ENCODE results near the gene PPIP5K2. TPM values are rescaled to one million over a fixed set of nuclear protein-coding genes. Genes with fewer than 3 reads are reported as not detected.

Gene PPIP5K2
- total RNA-seq, 1 donor from 2014 or later = 38.6 TPM

DNA sequence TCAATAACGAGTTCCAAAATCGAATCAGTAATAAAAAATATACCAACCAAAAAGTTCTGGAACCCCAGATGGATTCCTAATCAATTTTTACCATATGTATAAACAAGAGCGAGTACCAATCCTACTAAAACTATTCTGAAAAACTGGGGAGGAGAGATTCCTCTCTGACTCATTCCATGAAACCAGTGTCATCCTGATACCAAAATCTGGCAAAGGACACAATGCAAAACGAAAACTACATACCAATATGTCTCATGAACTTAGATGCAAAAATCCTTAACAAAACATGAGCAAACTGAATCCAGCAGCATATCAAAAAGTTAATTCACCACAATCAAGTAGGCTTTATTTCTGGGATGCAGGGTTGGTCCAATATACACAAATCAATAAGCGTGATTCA lies 108.0 kb downstream of the PPIP5K2 start:
- Histone ChIP-seq H3K27me3 (ENCODE audit: control insufficient read depth in 3 of 3, insufficient read depth in 3 of 3, low read length in 3 of 3) (no peaks in the 10 kb centered on the region), H3K9ac (ENCODE audit: low read depth in 1 of 3, low read length in 3 of 3) (no peak overlapping the region), H3K36me3 (ENCODE audit: control insufficient read depth in 3 of 3, insufficient read depth in 3 of 3, low read length in 3 of 3) (no peaks in the 10 kb centered on the region), H3K4me3 (ENCODE audit: low read length in 3 of 3) (no peak overlapping the region), H3K27ac (ENCODE audit: low read depth, low read length) (no peak overlapping the region), H3K4me1 (ENCODE audit: control insufficient read depth in 3 of 3, insufficient read depth in 3 of 3, low read length in 3 of 3) (no peaks in the 10 kb centered on the region), H3K9me3 (ENCODE audit: control insufficient read depth in 3 of 3, low read length in 3 of 3) (no peaks in the 10 kb centered on the region)

- no peaks in the 10 kb centered on the region for H3K9me3 ChIP-seq (ENCODE audit: control insufficient read depth in 3 of 3, low read length in 3 of 3)
- H3K27ac ChIP-seq (ENCODE audit: low read depth, low read length) = no peak overlapping the region
- no peaks in the 10 kb centered on the region for H3K27me3 ChIP-seq (ENCODE audit: control insufficient read depth in 3 of 3, insufficient read depth in 3 of 3, low read length in 3 of 3)
- H3K9ac ChIP-seq (ENCODE audit: low read depth in 1 of 3, low read length in 3 of 3) = no peak overlapping the region
- no peak overlapping the region for H3K4me3 ChIP-seq (ENCODE audit: low read length in 3 of 3)
- no peaks in the 10 kb centered on the region for H3K4me1 ChIP-seq (ENCODE audit: control insufficient read depth in 3 of 3, insufficient read depth in 3 of 3, low read length in 3 of 3)
- no peaks in the 10 kb centered on the region for H3K36me3 ChIP-seq (ENCODE audit: control insufficient read depth in 3 of 3, insufficient read depth in 3 of 3, low read length in 3 of 3)
Observed at GRCh38 chr5:103228588-103228987, 108.5 kb downstream of the PPIP5K2 start.

GRCh38 chr5:103232393-103232999 lies 112.4 kb downstream of the PPIP5K2 start:
- no peaks in the 10 kb centered on the region for H3K27me3 ChIP-seq (ENCODE audit: control insufficient read depth in 3 of 3, insufficient read depth in 3 of 3, low read length in 3 of 3)
- H3K9me3 ChIP-seq (ENCODE audit: control insufficient read depth in 3 of 3, low read length in 3 of 3) = no peaks in the 10 kb centered on the region
- H3K36me3 ChIP-seq (ENCODE audit: control insufficient read depth in 3 of 3, insufficient read depth in 3 of 3, low read length in 3 of 3) = no peaks in the 10 kb centered on the region
- H3K4me1 ChIP-seq (ENCODE audit: control insufficient read depth in 3 of 3, insufficient read depth in 3 of 3, low read length in 3 of 3) = peaks cover 0 to 3% (median 0%) of the 10 kb centered on the region in 3 donors
- H3K9ac ChIP-seq (ENCODE audit: low read depth in 1 of 3, low read length in 3 of 3) = no peak overlapping the region
- no peak overlapping the region for H3K27ac ChIP-seq (ENCODE audit: low read depth, low read length)
- no peak overlapping the region for H3K4me3 ChIP-seq (ENCODE audit: low read length in 3 of 3)

GRCh38 chr5:103234239-103234975 lies 114.3 kb downstream of the PPIP5K2 start:
- no peaks in the 10 kb centered on the region for H3K9me3 ChIP-seq (ENCODE audit: control insufficient read depth in 3 of 3, low read length in 3 of 3)
- no peaks in the 10 kb centered on the region for H3K36me3 ChIP-seq (ENCODE audit: control insufficient read depth in 3 of 3, insufficient read depth in 3 of 3, low read length in 3 of 3)
- no peak overlapping the region for H3K4me3 ChIP-seq (ENCODE audit: low read length in 3 of 3)

DNA sequence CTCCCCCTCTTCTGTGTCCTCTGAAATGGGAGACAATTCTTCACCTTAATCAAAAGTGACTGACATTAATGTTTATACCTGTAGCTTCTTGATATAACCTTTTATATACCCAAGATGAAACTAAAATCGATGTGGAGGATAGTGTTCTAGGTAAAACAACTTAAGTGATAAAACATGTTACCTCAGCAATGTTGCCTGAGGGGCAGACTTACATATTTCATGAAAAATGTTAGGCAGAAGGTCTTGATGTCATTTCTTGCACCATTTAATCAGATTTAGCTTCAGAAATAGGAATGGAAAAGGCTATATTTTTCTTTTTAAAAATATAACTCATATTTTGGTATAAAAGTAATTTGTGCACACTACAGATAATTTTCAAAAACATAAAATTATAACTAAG lies 115.8 kb downstream of the PPIP5K2 start:
- Histone ChIP-seq H3K9ac (ENCODE audit: low read depth in 1 of 3, low read length in 3 of 3) (no peak overlapping the region), H3K4me1 (ENCODE audit: control insufficient read depth in 3 of 3, insufficient read depth in 3 of 3, low read length in 3 of 3) (peaks cover 0 to 3% (median 0%) of the 10 kb centered on the region in 3 donors), H3K27me3 (ENCODE audit: control insufficient read depth in 3 of 3, insufficient read depth in 3 of 3, low read length in 3 of 3) (no peaks in the 10 kb centered on the region), H3K9me3 (ENCODE audit: control insufficient read depth in 3 of 3, low read length in 3 of 3) (no peaks in the 10 kb centered on the region), H3K4me3 (ENCODE audit: low read length in 3 of 3) (no peak overlapping the region), H3K36me3 (ENCODE audit: control insufficient read depth in 3 of 3, insufficient read depth in 3 of 3, low read length in 3 of 3) (no peaks in the 10 kb centered on the region), H3K27ac (ENCODE audit: low read depth, low read length) (no peak overlapping the region)

More at GRCh38 chr5:103234239-103234975, 114.3 kb downstream of the PPIP5K2 start:
- peaks cover 0 to 3% (median 0%) of the 10 kb centered on the region in 3 donors for H3K4me1 ChIP-seq (ENCODE audit: control insufficient read depth in 3 of 3, insufficient read depth in 3 of 3, low read length in 3 of 3)
- H3K27me3 ChIP-seq (ENCODE audit: control insufficient read depth in 3 of 3, insufficient read depth in 3 of 3, low read length in 3 of 3) = no peaks in the 10 kb centered on the region
- no peak overlapping the region for H3K27ac ChIP-seq (ENCODE audit: low read depth, low read length)
- no peak overlapping the region for H3K9ac ChIP-seq (ENCODE audit: low read depth in 1 of 3, low read length in 3 of 3)

GRCh38 chr5:103237778-103238177 lies 117.7 kb downstream of the PPIP5K2 start:
- Histone ChIP-seq H3K4me3 (ENCODE audit: low read length in 3 of 3) (no peak overlapping the region), H3K9me3 (ENCODE audit: control insufficient read depth in 3 of 3, low read length in 3 of 3) (no peaks in the 10 kb centered on the region), H3K27me3 (ENCODE audit: control insufficient read depth in 3 of 3, insufficient read depth in 3 of 3, low read length in 3 of 3) (no peaks in the 10 kb centered on the region), H3K9ac (ENCODE audit: low read depth in 1 of 3, low read length in 3 of 3) (no peak overlapping the region), H3K27ac (ENCODE audit: low read depth, low read length) (no peak overlapping the region), H3K4me1 (ENCODE audit: control insufficient read depth in 3 of 3, insufficient read depth in 3 of 3, low read length in 3 of 3) (peaks cover 0 to 3% (median 0%) of the 10 kb centered on the region in 3 donors), H3K36me3 (ENCODE audit: control insufficient read depth in 3 of 3, insufficient read depth in 3 of 3, low read length in 3 of 3) (no peaks in the 10 kb centered on the region)

DNA sequence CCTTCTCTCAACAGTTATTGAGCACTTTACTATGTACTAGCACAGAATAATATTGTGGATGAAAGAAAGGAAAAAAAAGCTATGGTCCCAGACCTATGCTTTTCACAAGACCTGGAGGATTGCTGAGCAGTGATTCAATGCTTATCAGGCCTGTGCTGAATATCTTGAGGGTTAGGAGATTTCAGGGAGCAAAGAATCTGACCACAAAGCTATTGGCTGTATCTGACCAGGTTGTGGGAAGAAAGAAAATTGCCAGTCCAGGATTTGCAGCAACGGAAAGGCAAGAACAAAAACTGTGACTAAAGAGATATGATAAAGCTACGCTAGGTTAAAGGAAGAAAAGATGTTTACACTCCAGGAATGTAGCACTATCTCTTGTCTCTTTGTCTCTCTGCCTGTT lies 123.6 kb downstream of the PPIP5K2 start:
- no peaks in the 10 kb centered on the region for H3K9me3 ChIP-seq (ENCODE audit: control insufficient read depth in 3 of 3, low read length in 3 of 3)
- no peaks in the 10 kb centered on the region for H3K27me3 ChIP-seq (ENCODE audit: control insufficient read depth in 3 of 3, insufficient read depth in 3 of 3, low read length in 3 of 3)
- H3K27ac ChIP-seq (ENCODE audit: low read depth, low read length) = no peak overlapping the region
- H3K9ac ChIP-seq (ENCODE audit: low read depth in 1 of 3, low read length in 3 of 3) = no peak overlapping the region
- no peaks in the 10 kb centered on the region for H3K4me1 ChIP-seq (ENCODE audit: control insufficient read depth in 3 of 3, insufficient read depth in 3 of 3, low read length in 3 of 3)
- no peak overlapping the region for H3K4me3 ChIP-seq (ENCODE audit: low read length in 3 of 3)
- H3K36me3 ChIP-seq (ENCODE audit: control insufficient read depth in 3 of 3, insufficient read depth in 3 of 3, low read length in 3 of 3) = no peaks in the 10 kb centered on the region

- H3K27ac ChIP-seq (ENCODE audit: low read depth, low read length) = no peak overlapping the region
- H3K4me3 ChIP-seq (ENCODE audit: low read length in 3 of 3) = no peak overlapping the region
- no peaks in the 10 kb centered on the region for H3K27me3 ChIP-seq (ENCODE audit: control insufficient read depth in 3 of 3, insufficient read depth in 3 of 3, low read length in 3 of 3)
- no peaks in the 10 kb centered on the region for H3K9me3 ChIP-seq (ENCODE audit: control insufficient read depth in 3 of 3, low read length in 3 of 3)
- no peaks in the 10 kb centered on the region for H3K36me3 ChIP-seq (ENCODE audit: control insufficient read depth in 3 of 3, insufficient read depth in 3 of 3, low read length in 3 of 3)
- H3K4me1 ChIP-seq (ENCODE audit: control insufficient read depth in 3 of 3, insufficient read depth in 3 of 3, low read length in 3 of 3) = no peaks in the 10 kb centered on the region
- H3K9ac ChIP-seq (ENCODE audit: low read depth in 1 of 3, low read length in 3 of 3) = no peak overlapping the region
Observed at GRCh38 chr5:103244398-103244797, 124.3 kb downstream of the PPIP5K2 start.

- Histone ChIP-seq H3K4me3 (ENCODE audit: low read length in 3 of 3) (no peak overlapping the region), H3K27me3 (ENCODE audit: control insufficient read depth in 3 of 3, insufficient read depth in 3 of 3, low read length in 3 of 3) (no peaks in the 10 kb centered on the region), H3K9ac (ENCODE audit: low read depth in 1 of 3, low read length in 3 of 3) (no peak overlapping the region), H3K27ac (ENCODE audit: low read depth, low read length) (no peak overlapping the region), H3K4me1 (ENCODE audit: control insufficient read depth in 3 of 3, insufficient read depth in 3 of 3, low read length in 3 of 3) (no peaks in the 10 kb centered on the region), H3K36me3 (ENCODE audit: control insufficient read depth in 3 of 3, insufficient read depth in 3 of 3, low read length in 3 of 3) (no peaks in the 10 kb centered on the region), H3K9me3 (ENCODE audit: control insufficient read depth in 3 of 3, low read length in 3 of 3) (no peaks in the 10 kb centered on the region)
Observed at GRCh38 chr5:103245761-103246160, 125.7 kb downstream of the PPIP5K2 start.

- H3K27ac ChIP-seq (ENCODE audit: low read depth, low read length) = no peak overlapping the region
- H3K9ac ChIP-seq (ENCODE audit: low read depth in 1 of 3, low read length in 3 of 3) = no peak overlapping the region
- H3K9me3 ChIP-seq (ENCODE audit: control insufficient read depth in 3 of 3, low read length in 3 of 3) = no peaks in the 10 kb centered on the region
- no peaks in the 10 kb centered on the region for H3K36me3 ChIP-seq (ENCODE audit: control insufficient read depth in 3 of 3, insufficient read depth in 3 of 3, low read length in 3 of 3)
- H3K4me3 ChIP-seq (ENCODE audit: low read length in 3 of 3) = no peak overlapping the region
- no peaks in the 10 kb centered on the region for H3K27me3 ChIP-seq (ENCODE audit: control insufficient read depth in 3 of 3, insufficient read depth in 3 of 3, low read length in 3 of 3)
- no peaks in the 10 kb centered on the region for H3K4me1 ChIP-seq (ENCODE audit: control insufficient read depth in 3 of 3, insufficient read depth in 3 of 3, low read length in 3 of 3)
Observed at GRCh38 chr5:103247118-103247517, 127.0 kb downstream of the PPIP5K2 start.
